ENCODE results near the gene RIMBP2.

RIMBP2 gene

GRCh38 chr12:130737731-130738130 is 21.6 kb upstream of the RIMBP2 start:
- no peak for DNase-seq (ENCODE audit: low read depth in 2 of 2)

GRCh38 chr12:130729344-130729743 is 13.2 kb upstream of the RIMBP2 start:
- DNase-seq (ENCODE audit: low read depth in 2 of 2): no peak

- no peak for DNase-seq (ENCODE audit: low read depth in 2 of 2)
Measured at GRCh38 chr12:130728158-130729058, 12.3 kb upstream of the RIMBP2 start.

- no peak for DNase-seq (ENCODE audit: low read depth in 2 of 2)
Measured at GRCh38 chr12:130719263-130719859, 3.3 kb upstream of the RIMBP2 start.

DNA sequence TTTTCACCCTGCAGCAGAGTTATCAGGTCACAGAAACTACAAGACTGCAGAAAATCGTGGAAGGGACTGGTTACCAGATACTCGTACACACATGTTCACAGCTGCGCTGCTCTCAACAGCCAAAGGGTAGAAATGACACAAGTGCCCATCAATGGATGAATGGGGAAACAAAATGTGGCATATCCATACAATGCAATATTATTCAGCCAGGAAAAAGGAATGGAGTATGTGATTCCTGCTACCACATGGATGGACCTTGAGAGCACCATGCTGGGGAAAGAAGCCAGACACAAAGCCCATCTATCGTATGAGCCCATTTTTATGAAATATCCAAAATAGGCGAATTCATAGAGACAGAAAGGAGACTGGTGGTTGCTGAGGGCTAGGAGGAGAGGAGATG is 1.7 kb upstream of the RIMBP2 start:
- DNase-seq (ENCODE audit: low read depth in 2 of 2): no peak

- no peak for DNase-seq (ENCODE audit: low read depth in 2 of 2)
Measured at GRCh38 chr12:130716969-130717366, 869 bp upstream of the RIMBP2 start.

GRCh38 chr12:130715150-130715997 is 725 bp downstream of the RIMBP2 start:
- no peak for DNase-seq (ENCODE audit: low read depth in 2 of 2)

- DNase-seq (ENCODE audit: low read depth in 2 of 2): no peak
Measured at GRCh38 chr12:130714591-130715149, 1.4 kb downstream of the RIMBP2 start.

GRCh38 chr12:130714091-130714590 is 2.0 kb downstream of the RIMBP2 start:
- DNase-seq (ENCODE audit: low read depth in 2 of 2): no peak

DNA sequence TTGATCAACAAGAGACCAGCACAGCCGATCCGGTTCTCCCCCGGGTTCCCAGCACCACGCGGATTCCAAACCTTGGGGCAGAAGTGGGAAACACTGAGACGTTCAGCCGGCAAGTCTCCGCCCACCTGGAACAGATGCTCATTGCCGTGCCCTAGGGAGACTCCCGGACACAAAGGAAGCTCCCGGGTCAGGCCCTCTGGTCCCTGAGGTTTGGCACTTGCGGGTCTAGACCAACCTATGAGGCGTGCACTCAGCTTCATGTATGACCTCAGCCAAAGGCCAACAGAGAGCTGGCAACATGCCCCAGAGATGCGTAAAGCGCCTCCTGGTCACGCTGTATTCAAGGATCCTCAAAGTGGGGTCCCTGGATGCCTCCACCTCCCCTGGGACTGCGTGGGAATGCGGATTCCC is 2.5 kb downstream of the RIMBP2 start:
- no peak for DNase-seq (ENCODE audit: low read depth in 2 of 2)

- DNase-seq (ENCODE audit: low read depth in 2 of 2): no peak
Measured at GRCh38 chr12:130712346-130713065, 3.6 kb downstream of the RIMBP2 start.

GRCh38 chr12:130711756-130712155 is 4.3 kb downstream of the RIMBP2 start:
- DNase-seq (ENCODE audit: low read depth in 2 of 2): no peak

DNA sequence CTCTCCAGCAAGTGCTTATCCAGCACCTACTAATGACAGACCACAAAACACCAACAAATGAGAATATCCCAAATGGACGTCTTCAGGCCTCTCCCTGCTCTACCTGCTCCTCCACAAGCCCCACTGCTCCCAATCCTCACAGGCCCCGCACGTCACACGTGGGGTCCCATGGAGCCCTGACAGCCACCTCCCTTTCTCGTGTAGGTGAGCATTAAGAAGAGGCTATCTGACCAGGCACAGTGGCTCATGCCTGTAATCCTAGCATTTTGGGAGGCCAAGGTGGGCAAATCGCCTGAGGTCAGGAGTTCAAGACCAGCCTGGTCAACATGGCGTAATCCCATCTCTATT is 5.4 kb downstream of the RIMBP2 start:
- DNase-seq (ENCODE audit: low read depth in 2 of 2): no peak

DNA sequence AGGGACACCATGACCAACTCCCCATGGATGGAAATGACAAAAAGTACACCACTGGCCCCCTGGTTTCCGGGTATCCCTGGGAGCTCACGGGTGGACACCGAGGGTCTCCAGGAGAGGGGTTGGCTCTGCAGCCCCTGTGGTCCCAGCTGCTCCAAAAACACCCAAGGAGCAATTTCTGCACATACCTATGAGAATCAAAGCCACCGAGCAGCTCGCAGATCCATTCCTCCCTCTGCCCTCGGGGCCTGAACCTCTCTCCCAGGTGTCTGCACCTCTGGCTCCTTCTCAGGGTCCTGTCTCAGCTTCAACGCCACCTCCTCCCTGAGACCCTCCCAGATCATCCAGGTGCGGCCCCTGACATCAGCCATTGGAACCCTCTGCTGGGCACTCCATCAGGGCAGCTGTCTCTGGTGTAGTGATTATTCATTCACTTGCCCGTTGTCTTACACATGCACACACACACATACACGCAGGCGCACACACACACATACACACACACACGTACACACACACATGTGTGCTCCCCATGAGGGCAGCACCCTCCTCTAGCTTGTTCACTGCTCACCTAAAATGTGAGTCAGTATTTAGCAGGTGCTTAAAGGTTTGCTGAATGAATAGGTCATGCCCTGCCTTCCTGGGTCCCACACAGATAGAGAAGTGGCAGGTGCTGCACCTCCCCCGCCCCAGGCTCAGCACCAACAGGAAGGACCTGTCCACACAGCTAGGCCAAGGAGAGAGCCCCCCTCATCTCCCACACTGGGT is 5.9 kb downstream of the RIMBP2 start:
- no peak for DNase-seq (ENCODE audit: low read depth in 2 of 2)

DNA sequence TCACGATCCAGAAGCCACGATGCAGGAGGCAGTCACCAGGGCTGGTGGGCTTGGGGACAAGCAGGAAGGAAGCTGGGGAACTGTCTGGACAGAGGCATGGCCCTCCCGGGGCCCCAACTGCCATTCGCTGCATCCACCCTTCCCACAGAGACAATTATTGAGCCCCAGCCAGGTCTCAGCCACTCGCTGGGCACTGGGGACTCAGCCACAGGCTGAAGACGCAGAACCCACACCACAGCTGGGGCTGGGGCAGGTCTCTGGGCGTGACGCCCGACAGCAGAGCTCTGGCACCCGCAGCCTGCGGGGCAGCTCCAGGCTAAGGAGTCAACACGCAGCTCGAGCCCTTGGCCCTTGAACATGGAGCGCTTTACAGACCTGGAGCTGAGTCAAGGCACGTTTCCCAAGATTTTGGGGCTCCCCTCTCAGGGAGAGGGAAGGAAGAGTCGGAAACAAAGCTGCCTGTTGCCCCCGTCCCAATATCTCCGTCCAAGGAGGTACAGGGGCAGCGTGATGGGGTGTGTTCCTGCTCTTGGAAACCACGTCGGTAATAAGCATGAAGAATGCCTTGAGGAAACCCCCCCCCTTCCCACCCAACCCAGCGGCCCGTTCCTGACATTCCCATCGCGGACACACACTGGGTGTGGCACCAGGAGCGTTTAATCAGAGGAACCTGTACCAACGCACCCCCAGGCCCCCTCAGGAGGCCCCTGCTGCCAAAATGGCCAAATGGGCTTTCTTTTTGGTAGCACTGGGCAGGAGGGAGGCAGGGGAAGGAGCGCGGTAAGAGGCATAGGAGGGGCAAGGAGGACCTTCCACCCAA is 6.7 kb downstream of the RIMBP2 start:
- no peak for DNase-seq (ENCODE audit: low read depth in 2 of 2)

GRCh38 chr12:130708648-130709047 is 7.5 kb downstream of the RIMBP2 start:
- no peak for DNase-seq (ENCODE audit: low read depth in 2 of 2)

DNA sequence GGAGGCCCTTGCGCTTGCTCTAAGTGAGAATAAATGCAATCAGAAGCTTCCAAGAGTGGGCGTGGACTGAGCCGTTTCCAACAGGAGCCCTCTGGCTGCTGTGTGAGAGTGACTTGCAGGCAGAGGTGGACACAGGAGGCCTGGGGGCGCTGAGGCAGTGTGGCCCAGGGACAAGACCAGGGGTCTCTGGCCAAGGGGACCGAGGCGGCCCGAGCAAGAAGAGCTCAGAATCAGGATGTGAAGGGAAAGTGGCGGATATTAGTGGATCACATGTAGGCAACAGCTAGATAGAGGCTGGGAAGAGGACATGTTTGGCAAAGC is 8.6 kb downstream of the RIMBP2 start:
- DNase-seq (ENCODE audit: low read depth in 2 of 2): no peak

GRCh38 chr12:130706885-130707570 is 9.1 kb downstream of the RIMBP2 start:
- no peak for DNase-seq (ENCODE audit: low read depth in 2 of 2)

- no peak for DNase-seq (ENCODE audit: low read depth in 2 of 2)
Measured at GRCh38 chr12:130706311-130706710, 9.8 kb downstream of the RIMBP2 start.
